ENCODE data around the gene ATP8B2.
"Not testable (repeated sequence)": the region's sequence is repeated elsewhere in the genome, so short reads cannot be mapped to it uniquely, and the experiment has no call there.

GRCh38 chr1:154373777-154374357 is 48.5 kb downstream of the ATP8B2 start:
- not testable (repeated sequence) for TF ChIP-seq CTCF (conservative IDR thresholded peaks at IDR 0.05; ENCODE audit: low read depth, low read length); EZH2phosphoT487 (IDR thresholded peaks at IDR 0.05; ENCODE audit: borderline replicate concordance, low read length); EZH2 (IDR thresholded peaks at IDR 0.05; ENCODE audit: low read length, unreplicated experiment)
